Activated CD4-positive, alpha-beta T cell treated with anti-CD3 and anti-CD28 coated beads for 48 hours (primary cell): ENCODE results near the gene PCIF1.
"Not testable (repeated sequence)": the region's sequence is repeated elsewhere in the genome, so short reads cannot be mapped to it uniquely, and the experiment has no call there.

ENCODE experiments used
- DNase-seq: peaks from one replicate; pipeline ENCODE4 v3.0.0-alpha.2; 2020

Gene PCIF1

GRCh38 chr20:45968801-45969711 lies 34.6 kb downstream of the PCIF1 start:
- DNase-seq, result no peak

GRCh38 chr20:45969712-45970634 lies 35.5 kb downstream of the PCIF1 start:
- DNase-seq, result no peak

- peak; percentile 38 for DNase-seq
Measured at GRCh38 chr20:45970646-45971424, 36.4 kb downstream of the PCIF1 start.

GRCh38 chr20:45971425-45971674 lies 36.9 kb downstream of the PCIF1 start:
- DNase-seq, result no peak

- DNase-seq, result peak; percentile 96
Measured at GRCh38 chr20:45971675-45972499, 37.4 kb downstream of the PCIF1 start, which contains the start of gene ZNF335. Gene ZNF335 (minus strand): TSS chr20:45972203. CDS start chr20:45971410, 793 bp downstream.

- DNase-seq, result no peak
Measured at GRCh38 chr20:45972500-45973183, 38.2 kb downstream of the PCIF1 start.

- DNase-seq, result no peak
Measured at GRCh38 chr20:45974896-45975565, 40.5 kb downstream of the PCIF1 start.

- DNase-seq, result no peak
Measured at GRCh38 chr20:45975686-45976085, 41.2 kb downstream of the PCIF1 start.

- DNase-seq, result no peak
Measured at GRCh38 chr20:45976086-45976485, 41.6 kb downstream of the PCIF1 start.

GRCh38 chr20:45981261-45981660 lies 46.8 kb downstream of the PCIF1 start:
- DNase-seq, result no peak

GRCh38 chr20:45983279-45983743 lies 48.8 kb downstream of the PCIF1 start:
- no peak for DNase-seq

GRCh38 chr20:45985573-45985972 lies 51.1 kb downstream of the PCIF1 start:
- no peak for DNase-seq

- peak; percentile 87 for DNase-seq
Measured at GRCh38 chr20:45987108-45987780, 52.8 kb downstream of the PCIF1 start.

- DNase-seq, result not testable (repeated sequence)
Measured at GRCh38 chr20:45988830-45989229, 54.3 kb downstream of the PCIF1 start.

GRCh38 chr20:45991616-45992015 lies 57.1 kb downstream of the PCIF1 start:
- DNase-seq, result no peak

- no peak for DNase-seq
Measured at GRCh38 chr20:45993197-45993951, 58.9 kb downstream of the PCIF1 start.

GRCh38 chr20:45994761-45995493 lies 60.4 kb downstream of the PCIF1 start:
- DNase-seq, result no peak

GRCh38 chr20:45995495-45996097 lies 61.1 kb downstream of the PCIF1 start:
- DNase-seq, result not testable (repeated sequence)
